B cell (primary cell): ENCODE measurements around the gene PIAS2.

Source experiments
- EZH2 ChIP-seq: IDR thresholded peaks from 2 replicates; pipeline ENCODE4 v1.6.1; 2012; ENCODE audit warnings: borderline replicate concordance, low read depth, mild to moderate bottlenecking, moderate library complexity, low read length; ENCODE audit not compliant: insufficient read depth, poor library complexity, severe bottlenecking
- TF ChIP-seq, protein P1 (sequence below): fragments of 200-600 bp; IDR thresholded peaks from one replicate; pipeline ENCODE4 v1.8.0; 2022; ENCODE audit warnings: antibody characterized with exemption, mild to moderate bottlenecking

DNA sequence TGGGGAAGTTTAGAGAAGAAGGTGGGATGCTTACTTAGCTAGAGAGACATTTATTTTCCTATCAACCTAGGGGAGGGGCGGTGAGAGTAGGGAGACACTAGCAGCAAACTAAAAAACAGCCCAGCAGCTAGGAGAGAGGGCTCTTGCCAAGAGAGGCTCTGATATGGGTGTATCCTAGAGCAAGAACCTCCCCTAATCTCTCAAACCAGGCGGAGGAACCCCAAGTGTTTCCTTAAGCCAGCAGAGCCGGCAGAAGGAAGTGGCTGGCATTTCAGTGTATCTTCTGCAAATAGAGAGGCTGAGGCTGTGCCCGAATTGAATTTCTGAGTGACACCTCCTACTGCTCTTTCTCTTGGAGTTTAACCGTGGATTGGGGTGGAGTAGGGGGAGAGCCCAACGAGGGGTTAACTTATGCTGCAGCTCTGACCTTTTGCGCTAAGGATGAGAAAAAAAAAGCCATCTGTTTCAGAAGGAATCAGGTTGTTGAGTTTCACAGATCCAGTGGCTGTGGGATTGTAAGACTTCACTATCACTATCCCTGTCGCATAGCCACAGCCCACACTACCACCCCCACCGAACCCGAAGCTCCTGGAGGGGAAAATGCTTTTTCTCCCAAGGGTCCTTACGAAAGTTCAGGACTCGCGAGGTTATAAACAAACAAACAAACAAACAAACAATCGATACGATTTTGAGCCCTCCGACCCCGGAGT is 161.8 kb downstream of the PIAS2 start:
- TF ChIP-seq, protein P1, sequence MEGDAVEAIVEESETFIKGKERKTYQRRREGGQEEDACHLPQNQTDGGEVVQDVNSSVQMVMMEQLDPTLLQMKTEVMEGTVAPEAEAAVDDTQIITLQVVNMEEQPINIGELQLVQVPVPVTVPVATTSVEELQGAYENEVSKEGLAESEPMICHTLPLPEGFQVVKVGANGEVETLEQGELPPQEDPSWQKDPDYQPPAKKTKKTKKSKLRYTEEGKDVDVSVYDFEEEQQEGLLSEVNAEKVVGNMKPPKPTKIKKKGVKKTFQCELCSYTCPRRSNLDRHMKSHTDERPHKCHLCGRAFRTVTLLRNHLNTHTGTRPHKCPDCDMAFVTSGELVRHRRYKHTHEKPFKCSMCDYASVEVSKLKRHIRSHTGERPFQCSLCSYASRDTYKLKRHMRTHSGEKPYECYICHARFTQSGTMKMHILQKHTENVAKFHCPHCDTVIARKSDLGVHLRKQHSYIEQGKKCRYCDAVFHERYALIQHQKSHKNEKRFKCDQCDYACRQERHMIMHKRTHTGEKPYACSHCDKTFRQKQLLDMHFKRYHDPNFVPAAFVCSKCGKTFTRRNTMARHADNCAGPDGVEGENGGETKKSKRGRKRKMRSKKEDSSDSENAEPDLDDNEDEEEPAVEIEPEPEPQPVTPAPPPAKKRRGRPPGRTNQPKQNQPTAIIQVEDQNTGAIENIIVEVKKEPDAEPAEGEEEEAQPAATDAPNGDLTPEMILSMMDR: no peak
- no peak for TF ChIP-seq EZH2
